ENCODE measurements around the gene ADCY1. TPM values are rescaled to one million over a fixed set of nuclear protein-coding genes. Genes with fewer than 3 reads are reported as not detected.

Gene ADCY1
- total and polyA plus RNA-seq, 2 donors: 1.2 to 3.7 TPM

DNA sequence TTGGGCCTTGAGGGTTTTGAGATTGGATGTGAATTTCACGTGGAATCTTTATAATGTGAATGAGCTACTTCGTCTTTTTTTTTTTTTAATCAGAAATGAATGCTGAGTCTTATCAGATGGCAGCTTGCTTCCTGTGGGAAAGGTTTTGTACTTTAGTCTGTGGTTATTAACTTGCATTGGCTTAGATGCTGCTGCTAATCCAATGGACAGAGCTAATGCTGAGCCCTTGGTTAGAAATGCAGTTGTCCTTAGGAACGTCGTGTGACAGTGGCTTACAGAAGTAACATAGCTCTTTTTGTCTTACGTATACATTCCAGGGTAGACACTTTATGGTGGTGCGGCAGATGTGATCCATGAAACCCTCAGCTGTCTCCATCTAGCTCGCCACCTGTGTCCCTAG lies 32.8 kb downstream of the ADCY1 start:
- H3K4me1 ChIP-seq (ENCODE audit: insufficient read depth): no peaks in the 10 kb centered on the region
- H3K36me3 ChIP-seq (ENCODE audit: insufficient read depth): no peaks in the 10 kb centered on the region
- no peak for DNase-seq (ENCODE audit: extremely low spot score)
- H3K27ac ChIP-seq (ENCODE audit: low read depth): no peak overlapping the region
- H3K4me3 ChIP-seq (ENCODE audit: low read depth, low read length): no peak overlapping the region
- 74% methylated on average over 7 of the region's 7 CpGs for WGBS

DNA sequence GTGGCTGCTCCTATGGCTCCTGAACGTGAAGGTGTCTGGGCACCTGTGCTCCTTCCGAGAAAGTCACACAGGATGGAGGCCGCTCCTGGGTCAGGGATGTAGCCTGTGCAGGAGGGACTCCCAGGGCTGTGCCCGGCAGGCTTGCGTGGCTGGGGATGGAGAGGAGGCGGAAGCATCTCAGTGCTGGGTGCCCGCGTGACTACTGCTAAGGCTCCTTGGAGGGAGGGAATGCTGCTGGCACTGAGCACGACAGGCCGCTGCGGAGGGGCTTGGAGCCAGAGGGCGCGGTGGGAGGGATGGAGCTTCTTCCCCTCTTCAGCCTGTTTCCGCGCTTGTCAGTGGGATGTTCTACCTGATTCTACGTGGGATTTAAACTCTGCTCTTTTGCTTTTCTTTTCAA lies 35.0 kb downstream of the ADCY1 start:
- Histone ChIP-seq H3K4me1 (ENCODE audit: insufficient read depth) (no peaks in the 10 kb centered on the region), H3K4me3 (ENCODE audit: low read depth, low read length) (no peak overlapping the region), H3K27ac (ENCODE audit: low read depth) (no peak overlapping the region), H3K36me3 (ENCODE audit: insufficient read depth) (no peaks in the 10 kb centered on the region)
- 96% methylated on average over 16 of the region's 16 CpGs for WGBS
- no peak for DNase-seq (ENCODE audit: extremely low spot score)

DNA sequence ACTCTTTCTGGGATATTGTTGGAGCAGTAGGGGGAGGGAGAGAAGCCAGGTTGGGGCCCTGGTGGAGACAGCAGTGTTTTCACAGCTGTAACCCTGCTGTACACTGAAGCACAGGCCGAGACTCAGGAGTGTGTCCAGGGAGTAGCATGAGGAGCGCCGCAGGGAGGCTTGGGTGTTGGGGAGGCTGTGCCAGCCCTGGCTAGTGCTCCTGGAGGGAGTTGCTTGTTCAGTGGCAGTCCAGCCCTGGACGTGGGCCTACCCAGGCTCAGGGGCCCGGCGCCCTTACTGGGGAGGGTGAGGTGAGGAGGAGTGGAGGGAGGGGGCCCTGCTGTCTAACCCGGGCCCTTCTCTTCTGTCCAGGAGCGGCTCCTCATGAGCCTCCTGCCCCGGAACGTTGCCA lies 35.9 kb downstream of the ADCY1 start:
- DNase-seq (ENCODE audit: extremely low spot score): no peak
- Histone ChIP-seq H3K4me3 (ENCODE audit: low read depth, low read length) (no peak overlapping the region), H3K4me1 (ENCODE audit: insufficient read depth) (no peaks in the 10 kb centered on the region), H3K27ac (ENCODE audit: low read depth) (no peak overlapping the region), H3K36me3 (ENCODE audit: insufficient read depth) (no peaks in the 10 kb centered on the region)
- 93% methylated on average over 10 of the region's 10 CpGs for WGBS

DNA sequence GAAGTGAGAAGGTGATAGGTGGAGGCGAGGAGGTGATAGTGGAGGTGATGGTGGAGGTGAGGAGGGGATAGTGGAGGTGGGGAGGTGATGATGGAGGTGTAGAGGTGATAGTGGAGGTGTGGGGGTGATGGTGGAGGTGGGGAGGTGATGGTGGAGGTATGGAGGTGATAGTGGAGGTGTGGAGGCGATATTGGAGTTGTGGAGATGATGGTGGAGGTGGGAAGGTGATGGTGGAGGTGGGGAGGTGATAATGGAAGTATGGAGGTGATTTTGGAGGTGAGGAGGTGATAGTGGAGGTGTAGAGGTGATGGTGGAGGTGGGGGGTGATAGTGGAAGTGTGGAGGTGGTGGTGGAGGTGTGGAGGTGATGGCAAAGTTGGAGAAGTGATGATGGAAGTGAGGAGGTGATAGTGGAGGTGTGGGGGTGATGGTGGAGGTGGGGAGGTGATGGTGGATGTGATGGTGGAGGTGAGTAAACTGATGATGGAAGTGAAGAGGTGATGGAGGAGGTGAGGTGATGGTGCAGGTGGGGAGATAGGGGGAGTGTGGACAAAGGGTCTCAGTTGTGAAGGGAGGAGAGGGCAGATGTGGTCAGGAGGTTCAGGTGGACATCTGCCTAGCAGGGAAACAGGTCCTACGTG lies 36.6 kb downstream of the ADCY1 start:
- Histone ChIP-seq H3K27ac (ENCODE audit: low read depth) (no peak overlapping the region), H3K36me3 (ENCODE audit: insufficient read depth) (no peaks in the 10 kb centered on the region), H3K4me1 (ENCODE audit: insufficient read depth) (no peaks in the 10 kb centered on the region), H3K4me3 (ENCODE audit: low read depth, low read length) (no peak overlapping the region)
- DNase-seq (ENCODE audit: extremely low spot score): no peak
- WGBS: 87% methylated on average over 3 of the region's 3 CpGs

DNA sequence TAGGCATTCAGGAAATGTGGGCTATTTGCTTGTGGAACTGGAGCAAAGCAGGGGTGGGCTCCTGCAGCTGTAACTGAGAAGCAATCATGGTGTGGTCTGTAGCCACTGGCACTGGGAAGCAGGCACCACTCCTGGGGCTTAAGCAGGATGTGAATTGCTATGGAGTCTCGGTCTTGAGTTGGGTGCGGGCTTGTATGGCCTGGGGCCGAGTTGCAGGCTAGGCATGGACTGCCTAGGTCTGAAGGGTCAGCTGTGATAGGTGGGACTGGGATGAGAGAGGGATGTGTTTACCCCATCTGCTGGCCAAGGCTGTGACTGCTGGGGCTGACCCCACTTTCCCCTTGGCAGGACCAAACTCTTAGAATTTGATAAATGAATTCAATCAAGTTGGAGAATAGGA lies 43.0 kb downstream of the ADCY1 start:
- WGBS: 77% methylated on average over 3 of the region's 3 CpGs
- DNase-seq (ENCODE audit: extremely low spot score): no peak
- Histone ChIP-seq H3K4me1 (ENCODE audit: insufficient read depth) (no peaks in the 10 kb centered on the region), H3K27ac (ENCODE audit: low read depth) (no peak overlapping the region), H3K4me3 (ENCODE audit: low read depth, low read length) (no peak overlapping the region), H3K36me3 (ENCODE audit: insufficient read depth) (no peaks in the 10 kb centered on the region)

DNA sequence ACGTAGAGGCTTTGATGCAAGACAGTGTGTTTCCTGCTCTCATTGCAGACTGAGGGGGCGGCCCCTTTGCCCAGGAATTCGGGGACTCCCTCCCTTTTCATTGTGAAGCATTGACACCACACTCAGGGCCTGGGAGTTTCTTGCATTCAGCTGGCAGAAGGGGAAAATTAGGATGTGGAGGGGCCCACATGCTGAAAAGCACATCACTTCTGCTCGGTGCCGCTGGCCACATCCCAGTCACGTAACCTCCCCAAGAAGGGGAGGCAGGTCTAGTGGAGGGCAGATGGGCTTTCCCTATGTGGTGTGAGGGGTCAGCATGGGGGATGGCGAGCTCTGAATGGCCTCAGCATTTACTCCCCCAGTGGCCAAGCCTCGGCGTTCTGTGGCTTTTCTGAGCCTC lies 47.9 kb downstream of the ADCY1 start:
- no peaks in the 10 kb centered on the region for H3K36me3 ChIP-seq (ENCODE audit: insufficient read depth)
- no peak for DNase-seq (ENCODE audit: extremely low spot score)
- no peaks in the 10 kb centered on the region for H3K4me1 ChIP-seq (ENCODE audit: insufficient read depth)
- 79% methylated on average over 9 of the region's 9 CpGs for WGBS
- H3K4me3 ChIP-seq (ENCODE audit: low read depth, low read length): no peak overlapping the region
- no peak overlapping the region for H3K27ac ChIP-seq (ENCODE audit: low read depth)

DNA sequence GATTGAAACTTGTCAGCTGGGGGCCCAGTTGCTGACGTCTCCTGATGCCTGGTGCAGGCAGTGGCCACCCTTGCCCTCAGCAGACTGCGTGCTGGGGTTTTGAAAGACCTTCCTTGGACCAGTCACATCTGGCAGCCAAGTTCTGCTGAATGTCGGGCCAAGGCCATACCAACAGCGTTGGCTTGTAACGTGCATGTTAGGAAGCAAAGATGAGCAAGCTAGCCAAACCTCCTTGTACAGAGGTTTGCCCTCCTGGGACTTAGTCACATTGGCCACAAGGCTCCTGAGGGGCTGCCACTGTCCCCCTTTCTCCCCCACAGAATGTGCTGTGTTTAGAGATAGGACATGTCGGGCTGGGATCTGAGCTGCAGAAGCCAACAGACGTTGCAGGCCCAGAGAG lies 49.0 kb downstream of the ADCY1 start:
- Histone ChIP-seq H3K4me1 (ENCODE audit: insufficient read depth) (no peaks in the 10 kb centered on the region), H3K27ac (ENCODE audit: low read depth) (no peak overlapping the region), H3K36me3 (ENCODE audit: insufficient read depth) (no peaks in the 10 kb centered on the region), H3K4me3 (ENCODE audit: low read depth, low read length) (no peak overlapping the region)
- DNase-seq (ENCODE audit: extremely low spot score): no peak
- WGBS: 92% methylated on average over 7 of the region's 7 CpGs

DNA sequence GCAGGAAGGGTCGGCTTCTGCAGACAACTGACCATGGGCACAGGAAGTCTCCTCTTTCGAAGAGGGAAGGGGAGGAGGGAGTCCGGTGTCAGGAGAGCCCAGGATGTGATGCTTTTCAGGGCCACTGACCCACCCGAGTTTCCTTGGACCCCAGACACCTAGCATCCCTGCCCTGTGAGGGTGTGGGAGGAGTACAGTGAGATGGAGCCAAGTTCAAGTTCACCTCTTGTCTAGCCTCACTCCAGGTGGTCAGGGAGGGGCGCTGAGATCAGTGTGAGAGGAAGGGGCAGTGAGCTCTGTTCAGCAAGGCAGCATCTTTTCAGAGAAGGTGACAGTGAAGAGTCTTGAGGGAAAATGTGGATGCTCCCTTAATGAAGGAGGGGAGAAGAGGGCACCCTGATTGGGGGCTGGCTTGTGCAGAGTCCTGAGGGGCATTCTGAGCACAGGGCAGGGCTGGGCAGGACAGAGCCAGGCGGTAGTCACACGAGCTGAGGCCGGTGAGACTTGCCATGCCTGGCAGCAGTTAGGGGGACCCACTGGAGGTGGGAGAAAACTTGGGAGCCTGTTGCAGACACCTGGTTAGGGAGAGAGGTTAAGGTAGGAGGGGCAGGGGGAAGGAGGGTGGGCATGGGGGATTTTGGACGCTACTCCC lies 49.7 kb downstream of the ADCY1 start:
- WGBS: 67% methylated on average over 9 of the region's 9 CpGs
- no peak overlapping the region for H3K27ac ChIP-seq (ENCODE audit: low read depth)
- DNase-seq (ENCODE audit: extremely low spot score): no peak
- no peaks in the 10 kb centered on the region for H3K36me3 ChIP-seq (ENCODE audit: insufficient read depth)
- H3K4me1 ChIP-seq (ENCODE audit: insufficient read depth): no peaks in the 10 kb centered on the region
- no peak overlapping the region for H3K4me3 ChIP-seq (ENCODE audit: low read depth, low read length)

DNA sequence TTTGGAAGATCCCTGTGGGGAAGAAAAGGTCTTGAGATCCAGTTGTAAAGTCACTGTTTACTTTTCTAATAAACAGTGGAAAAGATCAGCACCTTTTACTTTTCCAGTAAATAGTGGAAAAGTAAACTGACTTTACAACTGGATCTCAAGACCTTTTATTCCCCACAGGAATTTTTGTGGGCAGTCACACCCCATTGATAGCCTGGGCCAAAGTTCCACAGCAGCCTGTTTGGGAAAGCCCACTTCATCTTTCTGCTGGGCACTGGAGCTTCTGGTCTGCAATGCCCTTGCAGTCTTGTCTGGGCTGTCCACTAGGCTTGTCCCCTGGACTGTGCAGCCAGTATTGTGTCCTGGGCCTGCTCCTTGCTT lies 50.2 kb downstream of the ADCY1 start:
- Histone ChIP-seq H3K4me3 (ENCODE audit: low read depth, low read length) (no peak overlapping the region), H3K4me1 (ENCODE audit: insufficient read depth) (no peaks in the 10 kb centered on the region), H3K27ac (ENCODE audit: low read depth) (no peak overlapping the region), H3K36me3 (ENCODE audit: insufficient read depth) (no peaks in the 10 kb centered on the region)
- no peak for DNase-seq (ENCODE audit: extremely low spot score)

DNA sequence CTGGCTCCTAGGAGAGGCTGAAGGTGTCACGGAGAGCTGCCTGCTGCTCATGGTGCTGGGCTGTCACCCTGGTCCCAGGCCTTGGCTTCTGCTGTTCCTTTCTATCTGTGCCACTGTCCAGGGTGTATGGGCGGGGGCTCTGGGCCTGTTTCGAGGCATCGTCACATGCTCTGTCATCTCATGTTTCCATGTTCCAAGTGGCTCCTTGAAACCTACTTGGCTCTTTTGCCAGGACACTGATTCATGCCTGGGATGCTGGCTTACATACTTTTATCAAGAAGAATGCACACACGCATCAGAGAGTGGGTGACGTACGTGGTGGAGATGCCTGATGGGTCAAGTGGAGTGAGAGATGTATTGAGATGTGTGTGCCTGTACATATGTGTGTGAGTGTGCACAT lies 50.9 kb downstream of the ADCY1 start:
- no peak overlapping the region for H3K27ac ChIP-seq (ENCODE audit: low read depth)
- H3K4me3 ChIP-seq (ENCODE audit: low read depth, low read length): no peak overlapping the region
- H3K4me1 ChIP-seq (ENCODE audit: insufficient read depth): no peaks in the 10 kb centered on the region
- WGBS: 84% methylated on average over 7 of the region's 7 CpGs
- no peaks in the 10 kb centered on the region for H3K36me3 ChIP-seq (ENCODE audit: insufficient read depth)
- DNase-seq (ENCODE audit: extremely low spot score): no peak

DNA sequence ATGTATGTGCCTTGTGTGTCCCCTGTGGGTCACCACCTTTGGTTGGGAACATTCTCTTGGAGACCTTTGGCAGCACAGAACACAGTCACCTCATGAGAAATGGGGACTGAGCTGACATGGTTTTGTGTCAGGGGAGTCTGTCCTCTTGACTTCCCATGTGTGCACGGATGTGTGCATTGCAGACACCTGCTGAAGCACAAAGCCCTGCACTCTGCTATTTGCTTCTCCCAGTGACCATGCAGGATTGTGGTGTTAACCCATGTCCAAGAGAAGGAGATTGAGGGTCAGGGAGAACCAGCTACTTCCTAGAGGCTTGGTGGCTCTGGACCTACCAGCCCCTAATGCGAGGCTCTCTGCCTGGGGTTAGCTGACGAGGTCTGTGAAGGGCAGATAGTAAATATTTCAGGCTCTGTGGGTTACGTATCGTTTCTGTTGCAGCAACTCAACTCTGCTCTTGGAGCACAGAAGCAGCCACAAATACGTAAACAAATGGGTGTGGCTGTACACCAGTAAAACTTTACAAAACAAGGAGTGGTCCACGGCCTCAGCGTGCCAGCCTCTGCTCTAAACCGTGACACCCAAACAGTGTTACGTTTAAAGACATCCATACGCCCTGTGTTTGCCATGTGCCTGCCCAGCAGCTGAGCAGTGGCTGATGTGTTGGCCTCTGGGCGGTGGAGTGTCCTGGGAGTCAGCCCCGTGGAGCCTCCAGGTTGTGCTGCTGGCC lies 51.7 kb downstream of the ADCY1 start:
- H3K4me3 ChIP-seq (ENCODE audit: low read depth, low read length): no peak overlapping the region
- DNase-seq (ENCODE audit: extremely low spot score): no peak
- no peaks in the 10 kb centered on the region for H3K4me1 ChIP-seq (ENCODE audit: insufficient read depth)
- WGBS: 57% methylated on average over 13 of the region's 13 CpGs
- H3K27ac ChIP-seq (ENCODE audit: low read depth): no peak overlapping the region
- H3K36me3 ChIP-seq (ENCODE audit: insufficient read depth): no peaks in the 10 kb centered on the region

DNA sequence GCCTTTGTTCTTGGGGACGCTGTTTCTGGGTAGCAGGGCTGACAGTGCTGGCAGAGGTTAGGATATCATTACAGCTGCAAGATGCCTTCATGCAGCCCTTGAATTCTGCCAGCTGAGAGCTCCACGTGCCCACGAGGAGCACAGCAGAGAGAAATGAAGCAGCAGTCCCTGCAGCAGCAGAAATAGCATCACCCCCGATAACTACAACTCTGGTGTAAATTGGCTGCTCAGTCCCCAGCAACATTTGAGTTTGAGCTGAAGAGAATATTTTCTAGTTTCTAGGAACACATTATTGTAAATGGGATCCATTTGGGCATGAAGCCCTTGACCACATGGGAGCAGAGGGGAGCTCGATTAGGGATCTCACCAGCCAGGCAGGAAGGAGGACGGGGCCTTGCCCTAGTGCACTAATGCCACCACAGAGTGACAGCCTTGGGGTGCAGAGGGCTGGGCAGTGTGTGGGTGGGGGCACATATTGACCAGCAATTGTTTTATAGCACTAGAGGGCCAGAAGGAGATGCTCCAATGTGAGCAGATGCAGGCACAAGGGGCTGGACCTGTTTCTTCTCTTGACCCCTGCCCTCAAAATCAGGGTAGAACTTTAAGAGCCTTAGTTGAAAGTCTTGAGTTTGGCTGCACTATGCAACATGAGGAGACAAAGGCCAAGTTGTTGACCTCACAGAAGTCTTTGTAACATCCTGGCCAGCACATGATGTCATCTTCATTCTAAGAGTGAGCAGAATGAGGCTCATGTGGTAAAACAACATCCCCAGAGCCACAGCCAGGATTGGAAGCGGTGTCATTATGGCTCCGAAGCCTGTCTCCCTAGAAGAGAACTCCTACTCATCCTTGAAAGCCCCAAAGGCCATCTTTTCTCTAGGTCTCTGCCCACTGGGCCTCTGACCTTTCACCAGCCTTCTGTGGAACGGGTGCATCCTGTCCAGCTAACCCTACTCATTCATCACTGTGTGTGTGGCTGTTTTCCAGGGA lies 52.6 kb downstream of the ADCY1 start:
- Histone ChIP-seq H3K4me3 (ENCODE audit: low read depth, low read length) (no peak overlapping the region), H3K36me3 (ENCODE audit: insufficient read depth) (no peaks in the 10 kb centered on the region), H3K27ac (ENCODE audit: low read depth) (no peak overlapping the region), H3K4me1 (ENCODE audit: insufficient read depth) (no peaks in the 10 kb centered on the region)
- 86% methylated on average over 9 of the region's 9 CpGs for WGBS
- no peak for DNase-seq (ENCODE audit: extremely low spot score)

DNA sequence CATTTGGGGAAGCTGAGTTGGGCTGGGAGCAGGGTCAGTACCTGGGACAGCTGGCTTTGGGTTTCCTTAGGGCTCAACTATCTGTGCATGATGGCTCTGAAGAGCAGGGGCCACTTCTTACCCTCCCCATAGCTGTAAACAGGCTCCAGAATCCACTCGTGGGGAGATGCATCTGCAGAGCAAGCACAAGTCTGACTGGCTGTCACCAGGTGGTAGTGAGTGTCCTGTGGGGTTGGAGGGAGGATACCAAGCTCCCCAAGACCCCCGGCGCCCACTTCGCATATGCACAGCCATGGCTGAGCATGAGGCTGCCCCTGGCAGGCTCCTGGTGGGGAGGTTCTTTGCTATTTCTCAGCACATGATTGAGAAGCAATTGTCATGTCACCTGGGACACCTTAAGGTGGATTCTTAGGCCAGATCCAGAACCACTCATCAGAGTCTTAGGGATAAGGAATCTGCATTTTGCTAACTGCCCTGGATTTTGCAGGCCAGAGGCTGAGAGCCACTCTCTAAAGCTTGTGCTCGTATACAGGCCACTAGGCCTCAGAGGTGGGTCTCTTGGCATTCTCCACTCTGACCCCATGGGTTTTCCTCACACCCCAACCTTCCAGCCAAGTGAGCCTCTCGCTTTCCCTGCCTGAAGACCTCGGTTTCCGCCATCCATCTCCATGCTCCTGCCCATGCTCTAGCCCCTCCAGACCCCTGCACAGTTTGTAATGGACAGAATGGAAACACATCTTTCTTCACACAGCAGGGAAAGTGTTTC lies 53.7 kb downstream of the ADCY1 start:
- H3K36me3 ChIP-seq (ENCODE audit: insufficient read depth): no peaks in the 10 kb centered on the region
- DNase-seq (ENCODE audit: extremely low spot score): no peak
- H3K27ac ChIP-seq (ENCODE audit: low read depth): no peak overlapping the region
- no peaks in the 10 kb centered on the region for H3K4me1 ChIP-seq (ENCODE audit: insufficient read depth)
- 92% methylated on average over 8 of the region's 8 CpGs for WGBS
- no peak overlapping the region for H3K4me3 ChIP-seq (ENCODE audit: low read depth, low read length)
